Measurements from ENCODE around the gene TJP1.
"Not testable (repeated sequence)": the region's sequence is repeated elsewhere in the genome, so short reads cannot be mapped to it uniquely, and the experiment has no call there.

Gene TJP1

GRCh38 chr15:29685156-29686078 lies 136.9 kb downstream of the TJP1 start:
- DNase-seq (ENCODE audit: low read depth in 2 of 3, low spot score in 2 of 3) = no peak

GRCh38 chr15:29682781-29683180 lies 139.5 kb downstream of the TJP1 start:
- no peak for DNase-seq (ENCODE audit: low read depth in 2 of 3, low spot score in 2 of 3)

GRCh38 chr15:29682361-29682760 lies 139.9 kb downstream of the TJP1 start:
- DNase-seq (ENCODE audit: low read depth in 2 of 3, low spot score in 2 of 3) = no peak

- DNase-seq (ENCODE audit: low read depth in 2 of 3, low spot score in 2 of 3) = no peak
Observed at GRCh38 chr15:29681946-29682345, 140.3 kb downstream of the TJP1 start.

- no peak for DNase-seq (ENCODE audit: low read depth in 2 of 3, low spot score in 2 of 3)
Observed at GRCh38 chr15:29681166-29681845, 141.0 kb downstream of the TJP1 start.

- no peak for DNase-seq (ENCODE audit: low read depth in 2 of 3, low spot score in 2 of 3)
Observed at GRCh38 chr15:29680465-29681165, 141.7 kb downstream of the TJP1 start.

GRCh38 chr15:29678504-29679034 lies 143.7 kb downstream of the TJP1 start:
- DNase-seq (ENCODE audit: low read depth in 2 of 3, low spot score in 2 of 3) = no peak

- no peak for DNase-seq (ENCODE audit: low read depth in 2 of 3, low spot score in 2 of 3)
Observed at GRCh38 chr15:29677871-29678461, 144.3 kb downstream of the TJP1 start.

GRCh38 chr15:29677455-29677854 lies 144.8 kb downstream of the TJP1 start:
- DNase-seq (ENCODE audit: low read depth in 2 of 3, low spot score in 2 of 3) = no peak

GRCh38 chr15:29676961-29677402 lies 145.3 kb downstream of the TJP1 start:
- DNase-seq (ENCODE audit: low read depth in 2 of 3, low spot score in 2 of 3) = no peak

GRCh38 chr15:29676374-29676960 lies 145.8 kb downstream of the TJP1 start:
- DNase-seq (ENCODE audit: low read depth in 2 of 3, low spot score in 2 of 3) = not testable (repeated sequence)

- no peak for DNase-seq (ENCODE audit: low read depth in 2 of 3, low spot score in 2 of 3)
Observed at GRCh38 chr15:29675791-29676301, 146.4 kb downstream of the TJP1 start.

- DNase-seq (ENCODE audit: low read depth in 2 of 3, low spot score in 2 of 3) = no peak
Observed at GRCh38 chr15:29674661-29675533, 147.4 kb downstream of the TJP1 start.

- DNase-seq (ENCODE audit: low read depth in 2 of 3, low spot score in 2 of 3) = no peak
Observed at GRCh38 chr15:29672923-29673809, 149.1 kb downstream of the TJP1 start.

GRCh38 chr15:29672446-29672845 lies 149.8 kb downstream of the TJP1 start:
- DNase-seq (ENCODE audit: low read depth in 2 of 3, low spot score in 2 of 3) = no peak

- DNase-seq (ENCODE audit: low read depth in 2 of 3, low spot score in 2 of 3) = not testable (repeated sequence)
Observed at GRCh38 chr15:29672046-29672445, 150.2 kb downstream of the TJP1 start.

GRCh38 chr15:29670998-29671981 lies 151.0 kb downstream of the TJP1 start:
- DNase-seq (ENCODE audit: low read depth in 2 of 3, low spot score in 2 of 3) = no peak

Measured in activated CD8-positive, alpha-beta memory T cell treated with anti-CD3 and anti-CD28 coated beads for 48 hours (primary cell).